Measurements from ENCODE around the gene ME1. TPM values are rescaled to one million over a fixed set of nuclear protein-coding genes. Genes with fewer than 3 reads are reported as not detected.
"Not testable (repeated sequence)": the region's sequence is repeated elsewhere in the genome, so short reads cannot be mapped to it uniquely, and the experiment has no call there.

Gene ME1
- total and polyA plus RNA-seq, 5 donors = 33.2 to 43.7 (median 37.2) TPM

- no peaks in the 10 kb centered on the region for H3K27me3 ChIP-seq (ENCODE audit: control insufficient read depth, insufficient read depth)
- no peaks in the 10 kb centered on the region for H3K9me3 ChIP-seq (ENCODE audit: control insufficient read depth, low read length)
- no peaks in the 10 kb centered on the region for H3K4me1 ChIP-seq (ENCODE audit: control insufficient read depth, insufficient read depth, low read length)
- no peak overlapping the region for H3K4me3 ChIP-seq (ENCODE audit: low read length)
- 70% methylated on average over 1 of the region's 1 CpG for WGBS
- DNase-seq (no peak), ATAC-seq (no peak)
- no peak overlapping the region for H3K27ac ChIP-seq (ENCODE audit: low read length)
- intact Hi-C loops (cut with DNase I) = no loop called here
Observed at GRCh38 chr6:83307849-83308248, 123.0 kb downstream of the ME1 start.

GRCh38 chr6:83303426-83303825 lies 127.4 kb downstream of the ME1 start:
- no peak for DNase-seq
- no peaks in the 10 kb centered on the region for H3K4me1 ChIP-seq (ENCODE audit: control insufficient read depth, insufficient read depth, low read length)
- WGBS = 73% methylated on average over 1 of the region's 1 CpG
- ATAC-seq = no peak
- H3K27ac ChIP-seq (ENCODE audit: low read length) = no peak overlapping the region
- no peaks in the 10 kb centered on the region for H3K27me3 ChIP-seq (ENCODE audit: control insufficient read depth, insufficient read depth)
- no peak overlapping the region for H3K4me3 ChIP-seq (ENCODE audit: low read length)
- intact Hi-C loops (cut with DNase I) = no loop called here
- H3K9me3 ChIP-seq (ENCODE audit: control insufficient read depth, low read length) = no peaks in the 10 kb centered on the region

DNA sequence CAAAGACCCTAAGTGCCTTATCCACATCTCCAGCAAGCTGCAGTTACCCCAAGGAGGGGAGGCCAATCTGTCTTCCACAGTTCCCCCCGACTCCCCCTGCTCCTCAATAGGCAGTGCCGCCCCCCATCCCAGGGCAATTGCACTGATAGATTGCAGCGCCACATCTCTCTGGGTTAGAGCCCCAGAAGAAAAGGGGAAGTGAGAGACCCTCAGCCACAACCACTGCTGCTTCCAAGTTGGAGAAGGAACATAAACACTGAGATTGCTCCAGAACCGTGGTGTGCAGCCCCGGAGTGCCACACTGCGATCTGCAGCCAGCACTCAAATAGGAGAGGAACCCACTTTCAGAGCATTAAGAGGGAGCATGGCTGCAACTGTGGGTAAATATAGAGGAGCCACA lies 136.2 kb downstream of the ME1 start:
- no peaks in the 10 kb centered on the region for H3K9me3 ChIP-seq (ENCODE audit: control insufficient read depth, low read length)
- intact Hi-C loops (cut with DNase I) = no loop called here
- no peaks in the 10 kb centered on the region for H3K27me3 ChIP-seq (ENCODE audit: control insufficient read depth, insufficient read depth)
- WGBS = 87% methylated on average over 6 of the region's 6 CpGs
- no peak for DNase-seq
- peak in 1 of 2 donors; percentile 54 for ATAC-seq
- H3K27ac ChIP-seq (ENCODE audit: low read length) = no peak overlapping the region
- no peak overlapping the region for H3K4me3 ChIP-seq (ENCODE audit: low read length)
- H3K4me1 ChIP-seq (ENCODE audit: control insufficient read depth, insufficient read depth, low read length) = no peaks in the 10 kb centered on the region

GRCh38 chr6:83292900-83293843 lies 137.7 kb downstream of the ME1 start:
- intact Hi-C loops (cut with DNase I) = no loop called here
- DNase-seq (no peak), ATAC-seq (no peak)
- no peak overlapping the region for H3K27ac ChIP-seq (ENCODE audit: low read length)
- no peak overlapping the region for H3K4me3 ChIP-seq (ENCODE audit: low read length)
- H3K27me3 ChIP-seq (ENCODE audit: control insufficient read depth, insufficient read depth) = no peaks in the 10 kb centered on the region
- no peaks in the 10 kb centered on the region for H3K9me3 ChIP-seq (ENCODE audit: control insufficient read depth, low read length)
- no peaks in the 10 kb centered on the region for H3K4me1 ChIP-seq (ENCODE audit: control insufficient read depth, insufficient read depth, low read length)
- 89% methylated on average over 9 of the region's 9 CpGs for WGBS

DNA sequence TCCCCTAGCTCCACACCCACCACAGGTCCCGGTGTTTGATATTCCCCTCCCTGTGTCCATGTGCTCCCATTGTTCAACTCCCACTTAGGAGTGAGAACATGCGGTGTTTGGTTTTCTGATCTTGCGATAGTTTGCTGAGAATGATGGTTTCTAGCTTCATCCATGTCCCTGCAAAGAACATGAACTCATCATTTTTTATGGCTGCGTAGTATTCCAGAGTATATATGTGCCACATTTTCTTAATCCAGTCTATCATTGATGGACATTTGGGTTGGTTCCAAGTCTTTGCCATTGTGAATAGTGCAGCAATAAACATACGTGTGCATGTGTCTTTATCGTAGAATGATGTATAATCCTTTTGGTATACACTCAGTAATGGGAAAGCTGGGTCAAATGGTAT lies 143.6 kb downstream of the ME1 start:
- H3K27me3 ChIP-seq (ENCODE audit: control insufficient read depth, insufficient read depth) = not testable (repeated sequence)

DNA sequence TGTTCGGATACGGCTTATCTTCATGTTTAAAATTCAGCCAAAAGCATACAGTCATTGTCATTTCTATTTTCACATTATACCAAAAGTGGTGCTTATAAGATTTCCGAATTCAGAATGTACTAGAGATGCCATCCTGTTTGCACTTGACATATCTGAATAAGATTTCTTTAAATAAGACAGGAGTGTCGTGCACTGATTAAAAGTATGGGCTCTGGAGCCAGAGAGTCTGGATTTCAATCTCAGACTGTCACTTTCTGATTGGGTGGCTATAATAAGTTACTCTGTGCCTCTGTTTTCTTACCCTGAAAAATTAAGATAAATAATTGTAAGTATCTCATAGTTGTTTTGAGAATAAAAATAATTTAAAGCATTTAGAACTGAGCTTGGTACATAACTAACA lies 144.9 kb downstream of the ME1 start:
- H3K27me3 ChIP-seq (ENCODE audit: control insufficient read depth, insufficient read depth) = no peaks in the 10 kb centered on the region
- ATAC-seq (peak; percentile 55 to 79), DNase-seq (no peak)
- no peak overlapping the region for H3K27ac ChIP-seq (ENCODE audit: low read length)
- intact Hi-C loops (cut with DNase I) = no loop called here
- 32% methylated on average over 4 of the region's 4 CpGs for WGBS
- H3K4me1 ChIP-seq (ENCODE audit: control insufficient read depth, insufficient read depth, low read length) = peaks cover 1% of the 10 kb centered on the region
- H3K9me3 ChIP-seq (ENCODE audit: control insufficient read depth, low read length) = no peaks in the 10 kb centered on the region
- no peak overlapping the region for H3K4me3 ChIP-seq (ENCODE audit: low read length)

More for the DNA sequence above, 143.6 kb downstream of the ME1 start:
- ATAC-seq; H3K4me1 ChIP-seq (ENCODE audit: control insufficient read depth, insufficient read depth, low read length); DNase-seq; intact Hi-C loops (cut with DNase I); H3K4me3 ChIP-seq (ENCODE audit: low read length); H3K27ac ChIP-seq (ENCODE audit: low read length); H3K9me3 ChIP-seq (ENCODE audit: control insufficient read depth, low read length): not testable (repeated sequence)
- WGBS = 92% methylated on average over 6 of the region's 6 CpGs

GRCh38 chr6:83273596-83273995 lies 157.3 kb downstream of the ME1 start:
- 19% methylated on average over 1 of the region's 1 CpG for WGBS
- Histone ChIP-seq H3K4me1 (ENCODE audit: control insufficient read depth, insufficient read depth, low read length) (no peaks in the 10 kb centered on the region), H3K9me3 (ENCODE audit: control insufficient read depth, low read length) (no peaks in the 10 kb centered on the region), H3K27ac (ENCODE audit: low read length) (no peak overlapping the region), H3K27me3 (ENCODE audit: control insufficient read depth, insufficient read depth) (no peaks in the 10 kb centered on the region), H3K4me3 (ENCODE audit: low read length) (no peak overlapping the region)
- DNase-seq = no peak
- intact Hi-C loops (cut with DNase I) = no loop called here
- no peak for ATAC-seq

GRCh38 chr6:83270971-83271719 lies 159.7 kb downstream of the ME1 start:
- H3K9me3 ChIP-seq (ENCODE audit: control insufficient read depth, low read length) = no peaks in the 10 kb centered on the region
- H3K27ac ChIP-seq (ENCODE audit: low read length) = no peak overlapping the region
- H3K4me1 ChIP-seq (ENCODE audit: control insufficient read depth, insufficient read depth, low read length) = no peaks in the 10 kb centered on the region
- no peak for DNase-seq
- intact Hi-C loops (cut with DNase I) = no loop called here
- H3K27me3 ChIP-seq (ENCODE audit: control insufficient read depth, insufficient read depth) = no peaks in the 10 kb centered on the region
- 73% methylated on average over 6 of the region's 6 CpGs for WGBS
- no peak overlapping the region for H3K4me3 ChIP-seq (ENCODE audit: low read length)
- ATAC-seq = no peak

DNA sequence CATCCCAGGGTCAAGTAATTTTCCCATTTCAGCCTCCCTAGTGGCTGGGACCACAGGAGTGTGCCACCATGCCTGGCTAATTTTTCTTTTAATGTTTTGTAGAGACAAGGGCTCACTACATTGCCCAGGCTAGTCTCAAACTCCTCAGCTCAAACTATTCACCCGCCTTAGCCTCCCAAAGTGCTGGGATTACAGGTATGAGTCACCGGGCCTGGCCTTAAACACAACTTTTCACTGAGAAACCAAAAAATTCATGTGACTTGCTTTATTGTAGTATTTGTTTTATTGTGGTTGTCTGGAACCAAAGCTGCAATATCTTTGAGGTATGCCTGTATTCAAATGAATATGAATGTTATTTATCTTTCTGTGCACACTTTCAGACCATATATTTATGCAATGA lies 165.5 kb downstream of the ME1 start:
- Histone ChIP-seq H3K9me3 (ENCODE audit: control insufficient read depth, low read length) (no peaks in the 10 kb centered on the region), H3K4me3 (ENCODE audit: low read length) (no peak overlapping the region), H3K27ac (ENCODE audit: low read length) (no peak overlapping the region), H3K4me1 (ENCODE audit: control insufficient read depth, insufficient read depth, low read length) (no peaks in the 10 kb centered on the region), H3K27me3 (ENCODE audit: control insufficient read depth, insufficient read depth) (no peaks in the 10 kb centered on the region)
- WGBS = 86% methylated on average over 2 of the region's 2 CpGs
- intact Hi-C loops (cut with DNase I) = no loop called here
- DNase-seq (no peak), ATAC-seq (no peak)

GRCh38 chr6:83260577-83260976 lies 170.3 kb downstream of the ME1 start:
- ATAC-seq (no peak), DNase-seq (no peak)
- Histone ChIP-seq H3K4me3 (ENCODE audit: low read length) (no peak overlapping the region), H3K4me1 (ENCODE audit: control insufficient read depth, insufficient read depth, low read length) (no peaks in the 10 kb centered on the region), H3K27me3 (ENCODE audit: control insufficient read depth, insufficient read depth) (no peaks in the 10 kb centered on the region), H3K9me3 (ENCODE audit: control insufficient read depth, low read length) (no peaks in the 10 kb centered on the region), H3K27ac (ENCODE audit: low read length) (no peak overlapping the region)
- intact Hi-C loops (cut with DNase I) = no loop called here

DNA sequence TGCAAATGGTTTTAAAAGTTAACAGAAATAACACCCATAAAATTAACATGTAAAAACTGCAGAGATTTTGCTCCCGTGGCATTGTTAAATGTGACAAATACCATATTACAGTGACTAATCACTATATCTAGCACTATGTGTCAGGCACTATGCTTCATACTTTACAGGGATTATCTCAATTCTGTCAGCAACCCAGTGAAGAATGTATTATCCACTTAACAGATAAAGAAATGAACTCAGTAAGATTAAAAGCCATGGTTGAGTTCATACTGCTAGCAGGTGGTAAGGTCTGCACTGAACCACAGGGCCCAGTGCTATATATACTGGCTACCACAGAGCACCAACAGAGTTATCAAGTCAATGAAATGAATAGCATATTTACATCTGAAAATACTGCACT lies 172.3 kb downstream of the ME1 start:
- 35% methylated on average over 1 of the region's 1 CpG for WGBS
- DNase-seq (no peak), ATAC-seq (peak in 1 of 2 donors; percentile 52)
- H3K27me3 ChIP-seq (ENCODE audit: control insufficient read depth, insufficient read depth) = no peaks in the 10 kb centered on the region
- H3K4me3 ChIP-seq (ENCODE audit: low read length) = no peak overlapping the region
- no peaks in the 10 kb centered on the region for H3K9me3 ChIP-seq (ENCODE audit: control insufficient read depth, low read length)
- intact Hi-C loops (cut with DNase I) = no loop called here
- H3K4me1 ChIP-seq (ENCODE audit: control insufficient read depth, insufficient read depth, low read length) = no peaks in the 10 kb centered on the region
- H3K27ac ChIP-seq (ENCODE audit: low read length) = no peak overlapping the region

Data from right cardiac atrium (tissue), 5 donors.